Astrocyte (in vitro differentiated cells and primary cell): ENCODE data around the gene PLCD3. TPM values are rescaled to one million over a fixed set of nuclear protein-coding genes. Genes with fewer than 3 reads are reported as not detected.

ENCODE experiments used
- DNase-seq: peaks from one replicate; pipeline ENCODE4 v3.0.0-alpha.2; 2010; ENCODE audit warnings: low read depth
- FAIRE-seq: peaks from 2 replicates; lab custom pipeline; 2011; peaks lifted over from hg19 to GRCh38; lab: Jason Lieb, UNC
- H2AFZ ChIP-seq: 2 replicates; pipeline ENCODE4 v1.6.0; 2012; ENCODE audit warnings: low read depth, low read length, inconsistent platforms
- H3K27ac ChIP-seq: 2 replicates; pipeline ENCODE4 v1.5.1; 2011; ENCODE audit warnings: low read depth, low read length, inconsistent platforms
- H3K27me3 ChIP-seq: 2 replicates; pipeline ENCODE4 v1.6.0; 2011; ENCODE audit warnings: low read length, inconsistent platforms; ENCODE audit not compliant: insufficient read depth
- H3K36me3 ChIP-seq: 2 replicates; pipeline ENCODE4 v1.5.1; 2011; ENCODE audit warnings: low read length, inconsistent platforms; ENCODE audit not compliant: insufficient read depth
- H3K4me1 ChIP-seq: 2 replicates; pipeline ENCODE4 v1.5.1; 2011; ENCODE audit warnings: low read length, inconsistent platforms; ENCODE audit not compliant: insufficient read depth
- H3K4me2 ChIP-seq: 2 replicates; pipeline ENCODE4 v1.6.0; 2012; ENCODE audit warnings: low read length, inconsistent platforms
- H3K4me3 ChIP-seq: 2 replicates; pipeline ENCODE4 v1.5.1; 2011; ENCODE audit warnings: low read depth, mild to moderate bottlenecking, low read length, inconsistent platforms; ENCODE audit not compliant: insufficient read depth
- H3K79me2 ChIP-seq: 2 replicates; pipeline ENCODE4 v1.6.0; 2012; ENCODE audit warnings: mild to moderate bottlenecking, low read length, inconsistent platforms; ENCODE audit not compliant: insufficient read depth
- H3K9ac ChIP-seq: 2 replicates; pipeline ENCODE4 v1.6.0; 2012; ENCODE audit warnings: mild to moderate bottlenecking, low read length, inconsistent platforms
- H3K9me3 ChIP-seq: 2 replicates; pipeline ENCODE4 v1.5.1; 2012; ENCODE audit warnings: low read depth, mild to moderate bottlenecking, low read length, inconsistent platforms; ENCODE audit not compliant: insufficient read depth
- H4K20me1 ChIP-seq: 2 replicates; pipeline ENCODE4 v1.6.0; 2012; ENCODE audit warnings: low read length, inconsistent platforms; ENCODE audit not compliant: insufficient read depth
- H3K27ac Mint-ChIP-seq: one replicate; pipeline ENCODE4 v1.8.0; 2021; ENCODE audit warnings: mild to moderate bottlenecking, mixed read lengths; ENCODE audit not compliant: unreplicated experiment
- H3K27me3 Mint-ChIP-seq: one replicate; pipeline ENCODE4 v1.8.0; 2021; ENCODE audit warnings: low read depth, mixed read lengths; ENCODE audit not compliant: unreplicated experiment
- H3K36me3 Mint-ChIP-seq: one replicate; pipeline ENCODE4 v1.8.0; 2021; ENCODE audit warnings: low read depth, mixed read lengths; ENCODE audit not compliant: unreplicated experiment
- H3K4me1 Mint-ChIP-seq: one replicate; pipeline ENCODE4 v1.8.0; 2021; ENCODE audit warnings: low read depth, mixed read lengths; ENCODE audit not compliant: unreplicated experiment
- H3K4me3 Mint-ChIP-seq: one replicate; pipeline ENCODE4 v1.8.0; 2021; ENCODE audit warnings: mild to moderate bottlenecking, moderate library complexity, mixed read lengths; ENCODE audit not compliant: unreplicated experiment
- H3K9me3 Mint-ChIP-seq: one replicate; pipeline ENCODE4 v1.8.0; 2021; ENCODE audit warnings: mild to moderate bottlenecking, mixed read lengths; ENCODE audit not compliant: unreplicated experiment
- EZH2 ChIP-seq: IDR thresholded peaks from 2 replicates; pipeline ENCODE4 v1.6.1; 2012; ENCODE audit warnings: mild to moderate bottlenecking, low read length, inconsistent platforms; ENCODE audit not compliant: insufficient read depth
- total RNA-seq: library from RNA; stranded (reverse); gene quantifications from 2 replicates; pipeline ENCODE4 v1.2.1, GENCODE V29; 2021
- TF ChIP-seq, protein P1 (sequence below): IDR thresholded peaks from 2 replicates; pipeline ENCODE4 v1.5.1; 2011; ENCODE audit warnings: low read depth, mild to moderate bottlenecking, inconsistent platforms, low read length, moderate library complexity; ENCODE audit not compliant: insufficient read depth

Gene PLCD3
- total RNA-seq, 1 donor from 2014 or later: 92.0 TPM

DNA sequence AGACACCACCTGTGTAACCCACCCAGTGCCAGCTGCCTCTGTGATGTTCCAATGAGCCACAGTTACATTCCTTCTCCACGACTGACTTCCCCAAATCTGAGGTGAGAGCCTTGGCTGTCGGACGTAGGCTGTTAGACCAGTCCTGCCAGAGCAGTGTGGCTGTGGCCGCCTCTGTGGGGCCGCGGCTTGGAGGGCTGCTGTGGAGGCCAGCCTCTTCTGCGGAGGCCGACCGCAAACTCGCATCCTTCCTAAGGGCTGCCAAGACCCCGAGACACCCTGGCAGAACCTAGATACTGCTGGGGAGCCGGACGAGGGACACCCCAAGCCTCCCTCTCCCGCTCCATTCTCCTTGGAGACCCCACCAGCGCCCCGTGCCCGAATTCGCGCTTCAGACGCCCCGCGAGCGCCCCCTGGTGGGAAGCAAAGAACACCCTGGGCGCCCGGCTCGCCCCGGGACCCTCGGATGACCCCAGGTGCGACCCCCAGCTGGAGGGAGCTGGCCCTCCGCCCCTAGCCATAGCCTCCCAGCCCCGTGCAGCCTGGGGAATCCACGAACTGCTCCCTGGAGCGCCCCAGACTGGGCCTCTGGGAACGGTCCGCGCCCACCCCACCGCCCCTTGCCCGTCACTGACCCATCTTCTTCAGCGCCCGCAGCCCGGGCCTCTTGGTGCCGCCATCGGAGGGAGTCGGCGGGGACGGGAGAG lies 547 bp downstream of the PLCD3 start:
- H4K20me1 ChIP-seq: peaks cover 12% of the 10 kb centered on the region
- TF ChIP-seq EZH2: no peak
- TF ChIP-seq, protein P1, sequence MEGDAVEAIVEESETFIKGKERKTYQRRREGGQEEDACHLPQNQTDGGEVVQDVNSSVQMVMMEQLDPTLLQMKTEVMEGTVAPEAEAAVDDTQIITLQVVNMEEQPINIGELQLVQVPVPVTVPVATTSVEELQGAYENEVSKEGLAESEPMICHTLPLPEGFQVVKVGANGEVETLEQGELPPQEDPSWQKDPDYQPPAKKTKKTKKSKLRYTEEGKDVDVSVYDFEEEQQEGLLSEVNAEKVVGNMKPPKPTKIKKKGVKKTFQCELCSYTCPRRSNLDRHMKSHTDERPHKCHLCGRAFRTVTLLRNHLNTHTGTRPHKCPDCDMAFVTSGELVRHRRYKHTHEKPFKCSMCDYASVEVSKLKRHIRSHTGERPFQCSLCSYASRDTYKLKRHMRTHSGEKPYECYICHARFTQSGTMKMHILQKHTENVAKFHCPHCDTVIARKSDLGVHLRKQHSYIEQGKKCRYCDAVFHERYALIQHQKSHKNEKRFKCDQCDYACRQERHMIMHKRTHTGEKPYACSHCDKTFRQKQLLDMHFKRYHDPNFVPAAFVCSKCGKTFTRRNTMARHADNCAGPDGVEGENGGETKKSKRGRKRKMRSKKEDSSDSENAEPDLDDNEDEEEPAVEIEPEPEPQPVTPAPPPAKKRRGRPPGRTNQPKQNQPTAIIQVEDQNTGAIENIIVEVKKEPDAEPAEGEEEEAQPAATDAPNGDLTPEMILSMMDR: peak; percentile 36
- H3K36me3 ChIP-seq: no peaks in the 10 kb centered on the region
- DNase-seq (no peak), FAIRE-seq (no peak)
- no peaks in the 10 kb centered on the region for H3K27me3 ChIP-seq
- no peaks in the 10 kb centered on the region for H3K36me3 Mint-ChIP-seq
- peak overlapping the region; percentile 73 for H3K4me3 ChIP-seq
- H3K9me3 Mint-ChIP-seq: no peaks in the 10 kb centered on the region
- peaks cover 24% of the 10 kb centered on the region for H3K4me1 Mint-ChIP-seq
- peak overlapping the region; percentile 98 for H3K4me2 ChIP-seq
- H3K4me3 Mint-ChIP-seq: peak overlapping the region; percentile 81
- peaks cover 42% of the 10 kb centered on the region for H3K4me1 ChIP-seq
- H2AFZ ChIP-seq: peak overlapping the region; percentile 58
- no peak overlapping the region for H3K27ac Mint-ChIP-seq
- H3K9me3 ChIP-seq: no peaks in the 10 kb centered on the region
- peaks cover 47% of the 10 kb centered on the region for H3K79me2 ChIP-seq
- H3K9ac ChIP-seq: peak overlapping the region; percentile 80
- peak overlapping the region; percentile 45 for H3K27ac ChIP-seq
- no peaks in the 10 kb centered on the region for H3K27me3 Mint-ChIP-seq

DNA sequence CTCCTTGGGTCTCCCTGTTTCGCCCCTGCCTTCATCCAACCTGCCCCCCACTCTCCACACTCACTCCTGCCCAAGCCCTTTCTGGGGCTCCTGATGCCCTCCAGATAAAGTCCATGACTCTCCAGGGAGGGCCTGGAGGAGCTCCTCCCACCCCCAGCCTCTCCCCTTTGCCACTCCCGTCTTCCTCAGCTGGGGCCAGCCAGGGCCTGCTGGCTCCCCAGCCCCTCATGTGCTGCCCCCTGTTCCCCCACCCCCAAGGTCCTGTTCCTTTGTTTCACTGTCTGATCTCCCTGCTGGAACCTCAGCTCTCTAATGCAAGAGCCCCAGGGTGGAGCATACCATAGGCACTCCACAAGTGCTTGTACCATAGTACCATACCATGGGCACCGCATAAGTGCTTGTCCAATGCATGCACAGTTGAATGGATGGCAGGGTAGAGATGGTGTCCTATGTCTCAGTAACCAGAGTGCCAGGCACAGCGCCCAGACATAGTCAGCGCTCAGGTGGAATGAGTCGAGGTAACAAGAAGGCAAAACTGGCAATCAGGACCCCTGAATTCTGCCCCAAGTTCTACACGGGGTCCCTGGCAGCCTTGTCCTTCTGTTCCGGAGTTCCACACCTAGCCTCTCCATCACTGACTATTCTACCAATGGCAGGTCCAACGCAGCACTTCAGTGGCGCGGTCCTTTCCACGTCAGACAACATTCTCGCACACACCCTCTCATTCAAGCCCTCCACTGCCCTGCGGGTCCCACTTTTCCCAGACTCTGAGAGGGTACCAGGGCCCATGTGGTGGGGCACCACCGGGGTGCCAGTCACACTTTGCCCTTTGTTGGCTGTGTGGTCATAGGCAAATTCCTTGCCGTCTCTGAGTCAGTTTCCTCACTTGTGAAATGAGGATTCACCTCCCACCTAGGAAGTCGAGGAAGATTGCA lies 1.4 kb downstream of the PLCD3 start:
- Mint-ChIP-seq H3K4me1 (peaks cover 27% of the 10 kb centered on the region), H3K9me3 (no peaks in the 10 kb centered on the region), H3K27ac (peak overlapping the region; percentile 84), H3K27me3 (no peaks in the 10 kb centered on the region), H3K4me3 (peak overlapping the region; percentile 81), H3K36me3 (no peaks in the 10 kb centered on the region)
- no peak for DNase-seq
- H3K4me1 ChIP-seq: peaks cover 42% of the 10 kb centered on the region
- no peaks in the 10 kb centered on the region for H3K36me3 ChIP-seq
- no peak for FAIRE-seq
- peak overlapping the region; percentile 73 for H3K4me3 ChIP-seq
- H3K9ac ChIP-seq: peak overlapping the region; percentile 80
- peak overlapping the region; percentile 58 for H2AFZ ChIP-seq
- no peaks in the 10 kb centered on the region for H3K9me3 ChIP-seq
- H4K20me1 ChIP-seq: peaks cover 12% of the 10 kb centered on the region
- no peak for TF ChIP-seq EZH2
- TF ChIP-seq, protein P1: no peak
- H3K27me3 ChIP-seq: no peaks in the 10 kb centered on the region
- peaks cover 50% of the 10 kb centered on the region for H3K79me2 ChIP-seq
- no peak overlapping the region for H3K27ac ChIP-seq
- peak overlapping the region; percentile 98 for H3K4me2 ChIP-seq
